Measurements from ENCODE around the gene GPR6.

The GPR6 gene

DNA sequence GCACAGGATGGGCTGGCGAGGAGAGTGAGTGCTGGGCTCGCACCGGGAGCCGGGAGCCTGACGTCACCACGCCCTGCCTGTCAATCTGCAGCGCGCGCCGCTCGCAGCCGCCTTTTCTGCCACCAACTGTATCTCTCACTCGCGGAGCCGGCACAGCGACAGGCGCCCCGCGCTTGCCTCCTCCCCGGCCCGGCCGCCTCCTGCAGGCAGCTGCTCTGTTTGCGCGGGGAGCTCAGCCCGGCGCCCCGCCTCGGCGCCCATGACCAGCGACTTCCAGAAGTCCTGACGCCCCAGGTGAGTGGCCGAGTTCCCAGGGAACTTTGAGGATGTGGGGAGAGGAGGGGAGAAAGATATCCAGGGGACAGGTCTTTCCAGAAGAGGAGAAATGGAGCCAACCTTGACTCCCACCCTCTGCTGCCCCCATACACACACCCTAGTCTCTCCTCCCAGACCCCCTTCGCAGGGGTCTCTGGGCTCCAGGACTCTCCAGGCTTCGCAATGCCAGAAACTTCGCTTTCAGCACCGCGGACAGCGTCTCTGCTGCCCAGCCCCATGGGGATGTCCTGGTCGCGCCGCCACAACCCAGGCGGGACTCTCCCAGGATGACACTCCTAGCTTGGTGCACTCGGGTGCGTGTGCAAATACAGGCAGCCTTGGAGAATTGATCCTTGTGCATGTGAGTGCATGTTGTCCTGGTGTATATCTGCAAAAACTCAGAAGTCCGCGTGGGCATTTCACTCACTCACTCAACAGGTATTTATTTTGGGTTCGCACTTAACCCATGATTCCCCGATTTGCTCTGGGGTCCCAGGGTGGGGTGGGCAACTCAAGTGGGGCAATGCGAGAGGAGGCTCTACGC, at the start of gene GPR6:
TSS of gene GPR6 (plus strand) at position 138 of the 859 bp plus-strand sequence. CDS start 802 bp downstream, outside the sequence.
- DNase-seq, result peak; percentile 60

GRCh38 chr6:109934293-109934692, 43.8 kb upstream of the GPR6 start:
- no peak for DNase-seq

- DNase-seq, result no peak
Measured at GRCh38 chr6:109939654-109940053, 38.5 kb upstream of the GPR6 start.

GRCh38 chr6:109944448-109944847, 33.7 kb upstream of the GPR6 start:
- DNase-seq, result no peak

GRCh38 chr6:109945091-109945490, 33.0 kb upstream of the GPR6 start:
- no peak for DNase-seq

DNA sequence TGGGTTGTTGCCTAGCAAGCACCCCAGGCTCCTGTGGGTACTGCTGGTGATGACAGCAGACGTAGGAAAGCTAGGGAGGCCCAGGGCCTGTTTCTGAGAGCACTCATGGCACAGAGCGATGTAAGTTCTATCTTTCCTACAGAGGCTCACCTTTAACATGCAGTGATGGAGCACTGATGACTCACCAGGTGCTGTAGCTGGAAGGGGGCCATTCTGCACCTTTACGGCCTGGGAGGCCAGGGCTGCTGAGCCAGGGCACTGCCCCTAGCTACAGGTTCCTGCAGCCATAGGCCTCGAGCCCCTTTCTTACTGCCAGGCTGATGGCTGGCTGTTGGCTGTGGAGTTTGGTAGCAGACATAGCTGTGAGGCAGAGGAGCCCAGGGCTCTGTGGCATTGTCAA, 31.1 kb upstream of the GPR6 start:
- no peak for DNase-seq

GRCh38 chr6:109949281-109950065, 28.6 kb upstream of the GPR6 start:
- no peak for DNase-seq

DNA sequence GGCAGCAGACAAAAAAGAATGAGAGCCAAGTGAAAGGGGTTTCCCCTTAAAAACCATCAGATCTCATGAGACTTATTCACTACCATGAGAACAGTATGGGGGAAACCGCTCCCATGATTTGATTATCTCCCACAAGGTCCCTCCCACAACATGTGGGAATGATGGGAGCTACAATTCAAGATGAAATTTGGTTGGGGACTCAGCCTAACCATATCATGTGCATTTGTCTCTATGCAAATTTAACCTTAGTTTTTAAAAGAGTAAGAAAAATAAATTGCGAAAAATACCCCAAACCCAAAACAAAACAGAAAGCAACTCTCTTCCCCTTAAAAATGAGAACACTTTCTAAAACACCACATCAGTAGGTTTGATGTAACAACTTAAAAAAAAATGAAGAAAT, 22.6 kb upstream of the GPR6 start:
- no peak for DNase-seq

DNA sequence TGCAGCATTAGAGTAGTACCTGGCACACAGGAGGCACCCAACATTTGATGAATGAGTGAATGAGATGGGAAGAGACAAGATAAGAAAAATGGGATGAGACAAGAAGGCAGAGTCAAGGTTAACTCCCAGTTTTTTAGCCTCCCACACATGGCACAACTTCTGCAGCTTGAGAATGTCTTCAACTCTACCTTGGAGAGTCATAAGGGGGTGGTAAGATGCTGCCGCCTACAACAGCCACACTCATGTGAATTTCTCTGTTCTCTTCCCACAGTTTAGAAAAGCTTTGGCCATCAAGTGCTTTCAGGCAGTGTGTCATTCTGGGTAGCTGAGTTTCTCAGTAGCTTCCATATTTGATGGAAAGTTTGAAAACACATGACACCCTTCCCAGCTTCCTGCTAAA, 19.5 kb upstream of the GPR6 start:
- no peak for DNase-seq

- DNase-seq, result no peak
Measured at GRCh38 chr6:109961611-109962041, 16.5 kb upstream of the GPR6 start.

DNA sequence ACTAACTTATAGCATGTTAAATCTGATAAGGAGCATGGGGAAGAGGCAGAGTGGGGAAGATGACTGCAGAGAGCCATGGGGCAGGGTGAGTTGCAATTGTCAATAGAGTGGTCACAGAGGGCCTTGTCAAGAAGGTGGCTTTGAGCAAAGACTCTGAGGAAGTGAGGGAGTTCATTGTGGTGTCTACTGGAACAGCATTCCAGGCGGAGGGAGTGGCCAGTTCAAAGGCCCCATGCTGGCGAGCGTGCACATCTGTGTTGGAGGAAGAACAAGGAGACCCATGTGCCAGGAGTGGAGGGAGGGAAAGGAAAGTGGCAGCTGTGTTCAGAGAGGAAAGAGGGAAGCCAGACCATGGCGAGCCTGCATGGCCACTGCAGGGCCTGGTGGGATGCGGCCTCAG, 15.8 kb upstream of the GPR6 start:
- no peak for DNase-seq

DNA sequence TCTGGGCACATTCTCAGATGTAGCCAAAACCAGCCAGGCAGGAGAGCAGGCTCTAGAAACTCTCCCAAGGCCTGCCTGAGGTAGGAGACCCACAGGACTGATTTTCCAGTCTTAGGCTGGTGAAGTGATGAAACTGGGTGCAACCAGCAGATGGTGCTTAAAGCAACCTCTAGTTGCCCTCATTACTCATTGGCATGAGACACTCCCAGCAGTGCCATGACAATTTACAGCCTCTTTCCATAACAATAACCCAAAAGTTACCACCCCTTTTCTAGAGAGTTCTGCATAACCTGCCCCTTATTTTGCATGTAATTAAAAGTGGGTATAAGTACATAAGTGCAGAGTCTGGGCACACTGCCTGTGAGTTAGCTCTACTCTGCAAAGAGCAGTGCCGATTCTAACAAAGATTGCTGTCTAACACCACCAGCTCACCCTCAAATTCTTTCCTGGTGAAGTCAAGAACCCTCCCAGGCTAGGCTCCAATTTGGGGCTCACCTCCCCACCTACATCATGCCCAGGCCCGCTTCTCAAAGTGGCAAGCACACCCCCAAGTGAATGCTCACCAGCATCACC, 14.4 kb upstream of the GPR6 start:
- DNase-seq, result no peak

DNA sequence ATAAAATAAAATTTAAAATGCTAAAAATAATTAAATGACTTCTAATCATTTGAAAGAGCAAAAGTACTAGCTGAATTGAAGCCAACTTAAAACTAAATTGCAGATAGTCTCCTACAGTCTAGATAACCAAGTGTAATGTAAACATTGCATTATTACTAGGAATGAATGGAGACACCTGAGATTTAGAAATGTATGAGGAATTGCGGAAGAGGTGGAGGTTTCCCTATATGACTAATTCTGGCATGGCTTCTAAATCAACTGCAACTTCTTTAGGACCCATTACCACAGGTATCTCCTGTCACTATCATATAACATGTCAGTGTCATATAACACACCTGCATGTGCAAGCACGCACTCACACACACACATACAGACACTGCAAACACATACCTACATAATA, 13.2 kb upstream of the GPR6 start:
- no peak for DNase-seq

DNA sequence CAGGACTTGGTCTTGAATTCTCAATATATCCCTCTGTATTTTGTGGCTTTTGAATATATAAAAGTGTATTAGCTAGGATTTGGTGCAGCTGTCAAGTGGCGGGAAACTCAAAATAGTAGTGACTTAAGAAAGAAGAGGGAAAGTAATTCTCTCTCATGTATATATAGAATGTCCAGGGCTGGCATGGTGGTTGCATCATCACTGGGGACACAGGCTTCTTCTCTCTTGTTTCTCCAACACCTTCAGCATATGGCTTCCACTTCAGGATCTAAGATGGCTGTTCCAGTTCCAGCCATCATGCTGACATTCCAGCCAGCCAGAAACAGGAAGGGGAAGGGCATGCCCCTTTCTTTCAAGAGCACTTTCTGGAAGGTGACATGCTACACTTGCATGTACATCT, 11.8 kb upstream of the GPR6 start:
- DNase-seq, result no peak

GRCh38 chr6:109977791-109978173, 329 bp upstream of the GPR6 start:
- DNase-seq, result no peak

DNA sequence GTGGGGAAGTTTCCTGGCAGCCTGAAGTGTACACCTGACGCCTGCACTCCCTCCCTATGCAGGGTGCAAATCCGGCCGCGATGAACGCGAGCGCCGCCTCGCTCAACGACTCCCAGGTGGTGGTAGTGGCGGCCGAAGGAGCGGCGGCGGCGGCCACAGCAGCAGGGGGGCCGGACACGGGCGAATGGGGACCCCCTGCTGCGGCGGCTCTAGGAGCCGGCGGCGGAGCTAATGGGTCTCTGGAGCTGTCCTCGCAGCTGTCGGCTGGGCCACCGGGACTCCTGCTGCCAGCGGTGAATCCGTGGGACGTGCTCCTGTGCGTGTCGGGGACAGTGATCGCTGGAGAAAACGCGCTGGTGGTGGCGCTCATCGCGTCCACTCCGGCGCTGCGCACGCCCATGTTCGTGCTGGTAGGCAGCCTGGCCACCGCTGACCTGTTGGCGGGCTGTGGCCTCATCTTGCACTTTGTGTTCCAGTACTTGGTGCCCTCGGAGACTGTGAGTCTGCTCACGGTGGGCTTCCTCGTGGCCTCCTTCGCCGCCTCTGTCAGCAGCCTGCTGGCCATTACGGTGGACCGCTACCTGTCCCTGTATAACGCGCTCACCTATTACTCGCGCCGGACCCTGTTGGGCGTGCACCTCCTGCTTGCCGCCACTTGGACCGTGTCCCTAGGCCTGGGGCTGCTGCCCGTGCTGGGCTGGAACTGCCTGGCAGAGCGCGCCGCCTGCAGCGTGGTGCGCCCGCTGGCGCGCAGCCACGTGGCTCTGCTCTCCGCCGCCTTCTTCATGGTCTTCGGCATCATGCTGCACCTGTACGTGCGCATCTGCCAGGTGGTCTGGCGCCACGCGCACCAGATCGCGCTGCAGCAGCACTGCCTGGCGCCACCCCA, 1.2 kb downstream of the GPR6 start:
- no peak for DNase-seq

DNA sequence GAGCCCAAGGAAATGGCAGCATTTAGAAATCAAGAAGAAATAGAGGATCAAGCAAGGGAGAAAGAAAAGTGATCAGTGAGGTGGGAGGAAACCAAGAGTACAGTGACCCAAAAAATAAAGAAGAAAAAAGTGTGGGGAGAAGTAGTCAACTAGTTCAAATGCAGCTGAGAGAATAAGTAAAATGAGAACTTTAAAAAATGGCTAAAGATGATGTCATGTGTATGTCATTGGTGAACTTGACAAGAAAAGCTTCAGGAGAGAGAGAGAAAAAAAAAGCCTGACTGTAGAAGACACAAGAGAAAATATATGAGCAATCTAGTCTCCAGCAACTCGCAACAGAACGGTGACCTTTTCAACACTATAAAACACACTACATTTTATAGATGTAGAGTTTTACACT, 6.3 kb downstream of the GPR6 start:
- DNase-seq, result no peak

GRCh38 chr6:109987196-109987595, 9.1 kb downstream of the GPR6 start:
- no peak for DNase-seq

DNA sequence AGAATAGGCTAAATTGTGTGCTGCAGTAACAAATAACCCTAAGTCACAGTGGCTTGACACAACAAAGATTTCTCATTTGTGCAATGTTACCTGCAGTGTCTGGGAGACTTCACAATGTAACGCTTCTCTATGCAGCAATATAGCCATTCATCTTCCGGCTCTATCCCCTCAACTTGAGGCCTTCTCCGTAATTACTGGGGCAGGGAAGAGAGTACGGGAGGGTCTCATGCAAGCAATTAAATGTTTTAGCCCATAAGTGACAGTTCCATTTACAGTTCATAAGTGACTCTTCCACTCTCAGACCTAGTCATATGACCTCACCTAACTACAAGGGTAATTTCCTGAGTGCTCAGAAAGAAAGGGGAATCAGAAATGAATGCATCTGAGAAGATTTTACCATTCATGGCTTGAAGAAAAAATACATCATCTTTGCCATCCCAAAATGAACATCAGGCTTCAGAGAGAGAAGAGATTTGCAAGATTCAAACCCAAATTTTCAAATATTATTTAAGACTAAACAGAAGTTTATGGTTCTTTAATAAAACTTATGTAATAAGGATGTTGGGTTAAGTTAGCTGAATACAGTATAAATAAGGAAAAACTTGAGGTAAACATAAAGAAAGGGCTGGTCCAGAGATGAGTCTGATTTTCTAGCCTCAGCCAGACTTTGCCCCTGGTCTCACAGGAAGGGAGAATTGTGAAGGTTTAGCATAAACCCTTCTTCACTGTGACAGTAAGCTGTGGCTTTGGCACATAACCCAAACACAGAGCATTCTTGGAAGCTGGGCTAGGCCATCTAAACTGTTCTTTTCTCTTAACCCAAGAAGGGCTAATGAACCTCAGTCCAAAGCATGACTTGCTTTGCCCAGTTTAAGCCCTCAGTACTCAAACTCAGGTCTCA, 13.3 kb downstream of the GPR6 start:
- DNase-seq, result no peak

GRCh38 chr6:109998159-109998785, 20.2 kb downstream of the GPR6 start:
- DNase-seq, result no peak

- no peak for DNase-seq
Measured at GRCh38 chr6:109999740-110000139, 21.6 kb downstream of the GPR6 start.

All from NCI-H1105 (cell line).